T-cell (primary cell): ENCODE data around the gene FHOD3. TPM values are rescaled to one million over a fixed set of nuclear protein-coding genes. Genes with fewer than 3 reads are reported as not detected.

ENCODE experiments used
- ATAC-seq, 4 experiments: fragments of 200-7000 bp in 3 of 4; fragments of 150-1000 bp in 1 of 4; cut with Tn5 transposase; replicated peaks in 1 of 4; 1 replicate in 3 of 4; 2 replicates in 1 of 4; pipeline ENCODE4 v1.10.0; 2021; ENCODE audit warnings: moderate library complexity in 3 of 4, mild to moderate bottlenecking in 2 of 4, moderate number of reproducible peaks in 1 of 4
- CTCF ChIA-PET, 2 donors: fragments of 300-600 bp; sonication (Branson Sonifier 250); formaldehyde crosslinking; loops; one replicate each; lab custom pipeline; 2022; ENCODE audit warnings: antibody characterized with exemption in 2 of 2; lab: Charles Lee
- POLR2A ChIA-PET, 2 donors: fragments of 300-600 bp; sonication (Branson Sonifier 250); formaldehyde crosslinking; loops; one replicate each; lab custom pipeline; 2022; ENCODE audit warnings: antibody characterized with exemption in 2 of 2; lab: Charles Lee
- DNase-seq, 35 experiments: peaks; one replicate each; pipeline versions ENCODE4 v3.0.0 to v3.0.0-alpha.2; 2013 to 2023
- H3K27ac ChIP-seq: one replicate; pipeline ENCODE4 v1.5.1; 2013; ENCODE audit warnings: low read length
- H3K27me3 ChIP-seq, 2 experiments: replicated peaks in 1 of 2; 1 replicate in 1 of 2; 2 replicates in 1 of 2; pipeline versions ENCODE4 v1.6.1 to v1.7.0; 2013; ENCODE audit warnings: low read length in 1 of 2, mixed read lengths in 1 of 2; ENCODE audit not compliant: control insufficient read depth in 2 of 2, insufficient read depth in 2 of 2; ENCODE audit errors: extremely low read depth in 1 of 2
- H3K36me3 ChIP-seq, 2 donors: 1 replicate in 1 of 2; 2 replicates in 1 of 2; pipeline versions ENCODE4 v1.6.1 to v1.7.0; 2013; ENCODE audit warnings: low read length in 1 of 2; ENCODE audit not compliant: control insufficient read depth in 2 of 2, insufficient read depth in 1 of 2; ENCODE audit errors: extremely low read depth in 1 of 2
- H3K4me1 ChIP-seq, 2 experiments: 1 replicate in 1 of 2; 2 replicates in 1 of 2; pipeline versions ENCODE4 v1.6.1 to v1.7.0; 2013; ENCODE audit warnings: low read length in 2 of 2, mixed read lengths in 1 of 2; ENCODE audit not compliant: insufficient read depth in 2 of 2, control insufficient read depth in 1 of 2; ENCODE audit errors: extremely low read depth in 1 of 2
- H3K4me3 ChIP-seq, 2 donors: 1 replicate in 1 of 2; 2 replicates in 1 of 2; pipeline versions ENCODE4 v1.5.1 to v1.7.0; 2013; ENCODE audit warnings: mild to moderate bottlenecking in 2 of 2, low read length in 1 of 2, moderate library complexity in 1 of 2; ENCODE audit not compliant: control insufficient read depth in 1 of 2; ENCODE audit errors: extremely low read depth in 1 of 2
- H3K9me3 ChIP-seq: 2 replicates; pipeline ENCODE4 v1.7.0; 2013
- H3K27ac Mint-ChIP-seq, 2 donors: one replicate each; pipeline ENCODE4 v1.8.0; 2020 to 2021; ENCODE audit warnings: mild to moderate bottlenecking in 2 of 2, mixed read lengths in 2 of 2
- H3K27me3 Mint-ChIP-seq, 2 donors: one replicate each; pipeline ENCODE4 v1.8.0; 2021 to 2022; ENCODE audit warnings: mixed read lengths in 2 of 2
- H3K36me3 Mint-ChIP-seq: one replicate; pipeline ENCODE4 v1.8.0; 2021; ENCODE audit warnings: mixed read lengths
- H3K4me1 Mint-ChIP-seq, 3 donors: one replicate each; pipeline ENCODE4 v1.8.0; 2020 to 2022; ENCODE audit warnings: mixed read lengths in 3 of 3, mild to moderate bottlenecking in 1 of 3
- H3K4me3 Mint-ChIP-seq, 3 donors: one replicate each; pipeline ENCODE4 v1.8.0; 2020 to 2022; ENCODE audit warnings: mild to moderate bottlenecking in 3 of 3, mixed read lengths in 3 of 3, moderate library complexity in 3 of 3
- H3K9me3 Mint-ChIP-seq, 3 donors: one replicate each; pipeline ENCODE4 v1.8.0; 2020 to 2022; ENCODE audit warnings: mixed read lengths in 3 of 3
- WGBS: methylation state at CpG from one replicate; pipeline ENCODE4 v1.1.5; 2013; ENCODE audit warnings: missing lambda C conversion rate; ENCODE audit not compliant: insufficient coverage; 5-methylcytosine and 5-hydroxymethylcytosine counted together
- total RNA-seq, 35 experiments: library from RNA in 6 of 35; stranded (reverse) in 6 of 35; fragments of 120-200 nt in 1 of 35; gene quantifications; one replicate each; pipeline versions ENCODE4 v1.2.1 to v1.2.4 and lab custom pipeline; 2013 to 2026

FHOD3 gene
- total RNA-seq, 5 donors from 2014 or later (not counting 1 experiment from before 2014, with no cell fraction given): 0.06 TPM; not detected in 4

GRCh38 chr18:36600548-36600947 lies 303.0 kb downstream of the FHOD3 start:
- Mint-ChIP-seq H3K4me1 (no peaks in the 10 kb centered on the region), H3K9me3 (no peaks in the 10 kb centered on the region), H3K27me3 (no peaks in the 10 kb centered on the region), H3K27ac (no peak overlapping the region), H3K36me3 (no peaks in the 10 kb centered on the region), H3K4me3 (no peak overlapping the region)
- ChIA-PET POLR2A (interaction anchor here in 1 of 2 donors (0.6 kb wide), 1 partner anchor 1030 kb away, joined by 4 read pairs; no protein-coding TSS in a partner anchor), CTCF (no interaction called here)
- no peaks in the 10 kb centered on the region for H3K27me3 ChIP-seq
- no peaks in the 10 kb centered on the region for H3K9me3 ChIP-seq
- ATAC-seq (no peak), DNase-seq (no peak)
- H3K4me3 ChIP-seq: no peak overlapping the region
- 88% methylated on average over 1 of the region's 3 CpGs for WGBS
- no peaks in the 10 kb centered on the region for H3K36me3 ChIP-seq
- H3K27ac ChIP-seq: no peak overlapping the region
- no peaks in the 10 kb centered on the region for H3K4me1 ChIP-seq

- Histone ChIP-seq H3K27ac (no peak overlapping the region), H3K36me3 (no peaks in the 10 kb centered on the region), H3K9me3 (no peaks in the 10 kb centered on the region), H3K4me3 (no peak overlapping the region), H3K27me3 (no peaks in the 10 kb centered on the region), H3K4me1 (no peaks in the 10 kb centered on the region)
- Mint-ChIP-seq H3K4me1 (no peaks in the 10 kb centered on the region), H3K36me3 (no peaks in the 10 kb centered on the region), H3K4me3 (no peak overlapping the region), H3K27ac (no peak overlapping the region), H3K9me3 (no peaks in the 10 kb centered on the region), H3K27me3 (no peaks in the 10 kb centered on the region)
- WGBS: no CpG with 5 or more reads among the region's 1 CpG
- DNase-seq (no peak), ATAC-seq (no peak)
- ChIA-PET CTCF (no interaction called here), POLR2A (interaction anchor here in 1 of 2 donors (0.6 kb wide), 1 partner anchor 1031 kb away, joined by 4 read pairs; no protein-coding TSS in a partner anchor)
Observed at GRCh38 chr18:36601316-36601715, 303.8 kb downstream of the FHOD3 start.

- H3K27ac ChIP-seq: no peak overlapping the region
- no peaks in the 10 kb centered on the region for H3K4me1 ChIP-seq
- H3K4me1 Mint-ChIP-seq: no peaks in the 10 kb centered on the region
- no CpG with 5 or more reads among the region's 2 CpGs for WGBS
- no peak overlapping the region for H3K4me3 Mint-ChIP-seq
- no peaks in the 10 kb centered on the region for H3K27me3 Mint-ChIP-seq
- CTCF ChIA-PET: no interaction called here
- H3K27ac Mint-ChIP-seq: no peak overlapping the region
- no peaks in the 10 kb centered on the region for H3K27me3 ChIP-seq
- H3K36me3 ChIP-seq: no peaks in the 10 kb centered on the region
- no peaks in the 10 kb centered on the region for H3K36me3 Mint-ChIP-seq
- no peak for DNase-seq
- H3K9me3 ChIP-seq: no peaks in the 10 kb centered on the region
- H3K9me3 Mint-ChIP-seq: no peaks in the 10 kb centered on the region
- H3K4me3 ChIP-seq: no peak overlapping the region
- POLR2A ChIA-PET: no interaction called here
- no peak for ATAC-seq
Observed at GRCh38 chr18:36602071-36602470, 304.6 kb downstream of the FHOD3 start.

- ATAC-seq (no peak), DNase-seq (no peak)
- Mint-ChIP-seq H3K9me3 (no peaks in the 10 kb centered on the region), H3K4me1 (no peaks in the 10 kb centered on the region), H3K36me3 (no peaks in the 10 kb centered on the region), H3K27me3 (no peaks in the 10 kb centered on the region), H3K27ac (no peak overlapping the region), H3K4me3 (no peak overlapping the region)
- H3K36me3 ChIP-seq: no peaks in the 10 kb centered on the region
- no peak overlapping the region for H3K27ac ChIP-seq
- no peak overlapping the region for H3K4me3 ChIP-seq
- WGBS: 89% methylated on average over 4 of the region's 4 CpGs
- no peaks in the 10 kb centered on the region for H3K4me1 ChIP-seq
- ChIA-PET POLR2A (no interaction called here), CTCF (no interaction called here)
- no peaks in the 10 kb centered on the region for H3K27me3 ChIP-seq
- H3K9me3 ChIP-seq: no peaks in the 10 kb centered on the region
Observed at GRCh38 chr18:36602620-36603019, 305.1 kb downstream of the FHOD3 start.

- ChIA-PET CTCF (no interaction called here), POLR2A (no interaction called here)
- no peaks in the 10 kb centered on the region for H3K4me1 Mint-ChIP-seq
Observed at GRCh38 chr18:36608107-36608506, 310.6 kb downstream of the FHOD3 start.

GRCh38 chr18:36610258-36610657 lies 312.7 kb downstream of the FHOD3 start:
- peaks cover 0 to 7% of the 10 kb centered on the region in 2 donors for H3K27me3 Mint-ChIP-seq
- WGBS: 91% methylated on average over 6 of the region's 8 CpGs
- Histone ChIP-seq H3K4me3 (no peak overlapping the region), H3K36me3 (no peaks in the 10 kb centered on the region), H3K9me3 (no peaks in the 10 kb centered on the region), H3K4me1 (no peaks in the 10 kb centered on the region), H3K27ac (no peak overlapping the region), H3K27me3 (no peaks in the 10 kb centered on the region)
- H3K27ac Mint-ChIP-seq: no peak overlapping the region
- no peaks in the 10 kb centered on the region for H3K36me3 Mint-ChIP-seq
- POLR2A ChIA-PET: no interaction called here
- CTCF ChIA-PET: no interaction called here
- H3K4me1 Mint-ChIP-seq: no peaks in the 10 kb centered on the region
- H3K9me3 Mint-ChIP-seq: peaks cover 0 to 5% (median 0%) of the 10 kb centered on the region in 3 donors
- H3K4me3 Mint-ChIP-seq: no peak overlapping the region
- DNase-seq (no peak), ATAC-seq (no peak)

More at GRCh38 chr18:36608107-36608506, 310.6 kb downstream of the FHOD3 start:
- no peak overlapping the region for H3K4me3 ChIP-seq
- no peak overlapping the region for H3K4me3 Mint-ChIP-seq
- no peaks in the 10 kb centered on the region for H3K36me3 ChIP-seq
- no peaks in the 10 kb centered on the region for H3K4me1 ChIP-seq
- ATAC-seq: no peak
- no peak overlapping the region for H3K27ac ChIP-seq
- WGBS: no CpG with 5 or more reads among the region's 3 CpGs
- H3K27me3 Mint-ChIP-seq: peaks cover 0 to 3% of the 10 kb centered on the region in 2 donors
- H3K36me3 Mint-ChIP-seq: no peaks in the 10 kb centered on the region
- H3K9me3 Mint-ChIP-seq: no peaks in the 10 kb centered on the region
- no peak overlapping the region for H3K27ac Mint-ChIP-seq
- no peaks in the 10 kb centered on the region for H3K9me3 ChIP-seq
- no peaks in the 10 kb centered on the region for H3K27me3 ChIP-seq
- no peak for DNase-seq

GRCh38 chr18:36610661-36611060 lies 313.1 kb downstream of the FHOD3 start:
- CTCF ChIA-PET: no interaction called here
- H3K36me3 Mint-ChIP-seq: no peaks in the 10 kb centered on the region
- no peak overlapping the region for H3K27ac ChIP-seq
- H3K9me3 Mint-ChIP-seq: peaks cover 0 to 5% (median 0%) of the 10 kb centered on the region in 3 donors
- no peaks in the 10 kb centered on the region for H3K36me3 ChIP-seq
- no peak overlapping the region for H3K27ac Mint-ChIP-seq
- H3K4me3 Mint-ChIP-seq: no peak overlapping the region
- ATAC-seq (no peak), DNase-seq (no peak)
- no peaks in the 10 kb centered on the region for H3K9me3 ChIP-seq
- H3K4me1 ChIP-seq: no peaks in the 10 kb centered on the region
- no peaks in the 10 kb centered on the region for H3K27me3 ChIP-seq
- no peaks in the 10 kb centered on the region for H3K4me1 Mint-ChIP-seq
- no CpG with 5 or more reads among the region's 2 CpGs for whole genome bisulfite sequencing
- H3K27me3 Mint-ChIP-seq: peaks cover 0 to 7% of the 10 kb centered on the region in 2 donors
- POLR2A ChIA-PET: no interaction called here
- no peak overlapping the region for H3K4me3 ChIP-seq
